Measurements from ENCODE around the gene MACROD2. TPM values are rescaled to one million over a fixed set of nuclear protein-coding genes. Genes with fewer than 3 reads are reported as not detected.
A peak's percentile ranks its signal among the peaks of the same experiment; 100 is the strongest.

Gene MACROD2
- total and polyA plus RNA-seq, 8 donors, result 0.78 to 31.3 (median 10.9) TPM; not detected in 1

GRCh38 chr20:14919501-14920081 lies 924.3 kb downstream of the MACROD2 start:
- Histone ChIP-seq H3K9me3 (no peaks in the 10 kb centered on the region), H3K4me1 (peaks cover 0 to 31% (median 11%) of the 10 kb centered on the region in 4 donors), H3K36me3 (no peaks in the 10 kb centered on the region), H3K4me3 (peak overlapping the region in 2 of 4 donors; percentile 7 to 26), H3K27ac (peak overlapping the region in 1 of 5 donors; percentile 32), H3K27me3 (no peaks in the 10 kb centered on the region)
- DNase-seq, result peak; percentile 53 to 74
- TF ChIP-seq POLR2A (IDR thresholded peaks at IDR 0.05) (no peak), EP300 (IDR thresholded peaks at IDR 0.05) (no peak), POLR2AphosphoS5 (IDR thresholded peaks at IDR 0.05) (no peak), CTCF (IDR thresholded peaks at IDR 0.05) (no peak)
- 5 to 18% (median 9%) methylated on average over 7 of the region's 7 CpGs for WGBS, 5 donors
- intact Hi-C loops (cut with DNase I; ENCODE audit: low total_unique reads), result no loop called here

GRCh38 chr20:14921513-14921912 lies 926.2 kb downstream of the MACROD2 start:
- H3K27ac ChIP-seq, result no peak overlapping the region
- no peaks in the 10 kb centered on the region for H3K36me3 ChIP-seq
- no peak for DNase-seq
- TF ChIP-seq EP300 (IDR thresholded peaks at IDR 0.05), result no peak
- H3K9me3 ChIP-seq, result no peaks in the 10 kb centered on the region
- peaks cover 0 to 13% (median 6%) of the 10 kb centered on the region in 4 donors for H3K4me1 ChIP-seq
- H3K4me3 ChIP-seq, result no peak overlapping the region
- intact Hi-C loops (cut with DNase I; ENCODE audit: low total_unique reads), result no loop called here
- no peaks in the 10 kb centered on the region for H3K27me3 ChIP-seq
- WGBS, 5 donors, result 73 to 89% (median 88%) methylated on average over 1 of the region's 1 CpG

- 95 to 99% (median 96%) methylated on average over 5 of the region's 5 CpGs for whole genome bisulfite sequencing, 5 donors
- intact Hi-C loops (cut with DNase I; ENCODE audit: low total_unique reads), result no loop called here
- TF ChIP-seq POLR2A (IDR thresholded peaks at IDR 0.05) (no peak), POLR2AphosphoS5 (IDR thresholded peaks at IDR 0.05) (no peak), EP300 (IDR thresholded peaks at IDR 0.05) (no peak), CTCF (IDR thresholded peaks at IDR 0.05) (no peak)
Observed at GRCh38 chr20:14922503-14923267, 927.4 kb downstream of the MACROD2 start.

GRCh38 chr20:14924433-14924832 lies 929.1 kb downstream of the MACROD2 start:
- Histone ChIP-seq H3K36me3 (no peaks in the 10 kb centered on the region), H3K4me1 (peaks cover 0 to 11% (median 4%) of the 10 kb centered on the region in 4 donors), H3K4me3 (no peak overlapping the region), H3K9me3 (no peaks in the 10 kb centered on the region), H3K27ac (no peak overlapping the region), H3K27me3 (no peaks in the 10 kb centered on the region)
- WGBS, 5 donors, result 43 to 76% (median 51%) methylated on average over 1 of the region's 1 CpG
- intact Hi-C loops (cut with DNase I; ENCODE audit: low total_unique reads), result no loop called here
- no peak for DNase-seq
- TF ChIP-seq EP300 (IDR thresholded peaks at IDR 0.05), result no peak
- no peak for TF ChIP-seq CTCF (IDR thresholded peaks at IDR 0.05)
- no peak for TF ChIP-seq POLR2A (IDR thresholded peaks at IDR 0.05)
- TF ChIP-seq POLR2AphosphoS5 (IDR thresholded peaks at IDR 0.05), result no peak

More at GRCh38 chr20:14922503-14923267, 927.4 kb downstream of the MACROD2 start:
- Histone ChIP-seq H3K4me1 (peaks cover 0 to 13% (median 5%) of the 10 kb centered on the region in 4 donors), H3K27ac (no peak overlapping the region), H3K36me3 (no peaks in the 10 kb centered on the region), H3K27me3 (no peaks in the 10 kb centered on the region), H3K4me3 (no peak overlapping the region), H3K9me3 (no peaks in the 10 kb centered on the region)
- DNase-seq, result no peak
